ENCODE data around the gene SKI.

SKI gene

GRCh38 chr1:2352897-2353550 lies 124.9 kb downstream of the SKI start:
- no peak overlapping the region for H3K9ac ChIP-seq (ENCODE audit: low read length)
- H3K9me2 ChIP-seq (ENCODE audit: low read depth, low read length) = no peaks in the 10 kb centered on the region
- no peaks in the 10 kb centered on the region for H3K9me3 ChIP-seq (ENCODE audit: low read length)
- no peaks in the 10 kb centered on the region for H3F3A ChIP-seq (ENCODE audit: insufficient read depth, low read length)
- no peak overlapping the region for H3K4me2 ChIP-seq (ENCODE audit: low read length)
- no peak overlapping the region for H2AFZ ChIP-seq (ENCODE audit: low read length)
- H3K36me3 ChIP-seq (ENCODE audit: insufficient read depth, low read length) = no peaks in the 10 kb centered on the region
- no peak overlapping the region for H3K4me3 ChIP-seq (ENCODE audit: low read depth, low read length, poor library complexity, severe bottlenecking)
- no peaks in the 10 kb centered on the region for H3K4me1 ChIP-seq (ENCODE audit: insufficient read depth, low read length, severe bottlenecking)
- H3K79me2 ChIP-seq (ENCODE audit: insufficient read depth, low read length) = no peaks in the 10 kb centered on the region
- peaks cover 3% of the 10 kb centered on the region; the same call in 1 of the 2 replicates for H3K27me3 ChIP-seq (ENCODE audit: insufficient read depth, low read length)
- no peak overlapping the region for H3K27ac ChIP-seq (ENCODE audit: low read depth, low read length, poor library complexity, severe bottlenecking)
- H4K20me1 ChIP-seq (ENCODE audit: insufficient read depth, low read length) = no peaks in the 10 kb centered on the region
- TF ChIP-seq CTCF (IDR thresholded peaks at IDR 0.05; ENCODE audit: low read length) = no peak
- no peak for TF ChIP-seq EZH2 (IDR thresholded peaks at IDR 0.05; ENCODE audit: borderline replicate concordance, low read length)

- no peak overlapping the region for H3K9ac ChIP-seq (ENCODE audit: low read length)
- peaks cover 3% of the 10 kb centered on the region; the same call in 1 of the 2 replicates for H3K27me3 ChIP-seq (ENCODE audit: insufficient read depth, low read length)
- no peak overlapping the region for H3K4me3 ChIP-seq (ENCODE audit: low read depth, low read length, poor library complexity, severe bottlenecking)
- no peaks in the 10 kb centered on the region for H4K20me1 ChIP-seq (ENCODE audit: insufficient read depth, low read length)
- H3F3A ChIP-seq (ENCODE audit: insufficient read depth, low read length) = no peaks in the 10 kb centered on the region
- no peaks in the 10 kb centered on the region for H3K79me2 ChIP-seq (ENCODE audit: insufficient read depth, low read length)
- H3K4me1 ChIP-seq (ENCODE audit: insufficient read depth, low read length, severe bottlenecking) = no peaks in the 10 kb centered on the region
- no peak overlapping the region for H3K4me2 ChIP-seq (ENCODE audit: low read length)
- TF ChIP-seq CTCF (IDR thresholded peaks at IDR 0.05; ENCODE audit: low read length) (no peak), EZH2 (IDR thresholded peaks at IDR 0.05; ENCODE audit: borderline replicate concordance, low read length) (no peak)
- no peaks in the 10 kb centered on the region for H3K9me3 ChIP-seq (ENCODE audit: low read length)
- no peak overlapping the region for H2AFZ ChIP-seq (ENCODE audit: low read length)
- H3K27ac ChIP-seq (ENCODE audit: low read depth, low read length, poor library complexity, severe bottlenecking) = no peak overlapping the region
- no peaks in the 10 kb centered on the region for H3K36me3 ChIP-seq (ENCODE audit: insufficient read depth, low read length)
- H3K9me2 ChIP-seq (ENCODE audit: low read depth, low read length) = no peaks in the 10 kb centered on the region
Observed at GRCh38 chr1:2353551-2354438, 125.7 kb downstream of the SKI start.

GRCh38 chr1:2354511-2355372 lies 126.6 kb downstream of the SKI start:
- Histone ChIP-seq H3K79me2 (ENCODE audit: insufficient read depth, low read length) (no peaks in the 10 kb centered on the region), H3K9ac (ENCODE audit: low read length) (no peak overlapping the region), H3F3A (ENCODE audit: insufficient read depth, low read length) (no peaks in the 10 kb centered on the region), H3K4me2 (ENCODE audit: low read length) (no peak overlapping the region), H3K4me1 (ENCODE audit: insufficient read depth, low read length, severe bottlenecking) (no peaks in the 10 kb centered on the region), H3K36me3 (ENCODE audit: insufficient read depth, low read length) (no peaks in the 10 kb centered on the region), H3K27ac (ENCODE audit: low read depth, low read length, poor library complexity, severe bottlenecking) (no peak overlapping the region), H3K9me3 (ENCODE audit: low read length) (no peaks in the 10 kb centered on the region), H3K27me3 (ENCODE audit: insufficient read depth, low read length) (peaks cover 3% of the 10 kb centered on the region; the same call in 1 of the 2 replicates), H4K20me1 (ENCODE audit: insufficient read depth, low read length) (no peaks in the 10 kb centered on the region), H3K4me3 (ENCODE audit: low read depth, low read length, poor library complexity, severe bottlenecking) (no peak overlapping the region), H2AFZ (ENCODE audit: low read length) (no peak overlapping the region), H3K9me2 (ENCODE audit: low read depth, low read length) (no peaks in the 10 kb centered on the region)
- no peak for TF ChIP-seq CTCF (IDR thresholded peaks at IDR 0.05; ENCODE audit: low read length)
- TF ChIP-seq EZH2 (IDR thresholded peaks at IDR 0.05; ENCODE audit: borderline replicate concordance, low read length) = no peak

All from OCI-LY1 (cell line).